GM12874 (cell line): Measurements from ENCODE around the gene NFATC1.

Experiments used
- CTCF ChIP-seq: IDR thresholded peaks from 2 replicates; pipeline ENCODE4 v1.5.1; 2011; ENCODE audit warnings: low read depth, mild to moderate bottlenecking, control low read depth, low read length, moderate library complexity; ENCODE audit not compliant: insufficient read depth

The NFATC1 gene

GRCh38 chr18:79542213-79542612 is 146.5 kb downstream of the NFATC1 start:
- no peak for TF ChIP-seq CTCF

- TF ChIP-seq CTCF = no peak
Observed at GRCh38 chr18:79542876-79543750, 147.4 kb downstream of the NFATC1 start.

GRCh38 chr18:79543861-79544385 is 148.2 kb downstream of the NFATC1 start:
- no peak for TF ChIP-seq CTCF

- TF ChIP-seq CTCF = no peak
Observed at GRCh38 chr18:79544386-79544963, 148.7 kb downstream of the NFATC1 start.

GRCh38 chr18:79545255-79545654 is 149.5 kb downstream of the NFATC1 start:
- TF ChIP-seq CTCF = no peak

GRCh38 chr18:79545736-79546171 is 150.0 kb downstream of the NFATC1 start:
- TF ChIP-seq CTCF = no peak

GRCh38 chr18:79546781-79547272 is 151.1 kb downstream of the NFATC1 start:
- TF ChIP-seq CTCF = no peak
